ENCODE measurements around the gene MPL. TPM values are rescaled to one million over a fixed set of nuclear protein-coding genes. Genes with fewer than 3 reads are reported as not detected.

The MPL gene
- total RNA-seq, 1 donor from 2014 or later, result 0.08 TPM

Small RNA genes lying within 50 kb of the gene (microRNA-seq; reads per million reads assigned to microRNA genes)
- 0.48 reads per million for gene MIR6734

Other genes starting within 250 kb of the MPL start
- 67.4 and 74.0 TPM in 2 replicates for gene EBNA1BP2, start 165.5 kb upstream of the MPL start, total RNA-seq
- gene CFAP57, start 165.5 kb upstream of the MPL start, total RNA-seq, result 0.21 and 0.47 TPM in 2 replicates
- gene TMEM125, start 67.8 kb upstream of the MPL start, total RNA-seq, result not detected in 2 replicates
- not detected in 2 replicates for gene C1orf210, start 52.2 kb upstream of the MPL start, total RNA-seq
- gene TIE1, start 36.8 kb upstream of the MPL start, total RNA-seq, result 0.11 TPM in 1 of 2 replicates, not detected in the other
- 0.68 and 2.0 TPM in 2 replicates for gene CDC20, start 21.2 kb downstream of the MPL start, total RNA-seq
- 47.3 and 48.2 TPM in 2 replicates for gene ELOVL1, start 30.2 kb downstream of the MPL start, total RNA-seq
- gene MED8, start 52.0 kb downstream of the MPL start, total RNA-seq, result 24.8 and 37.0 TPM in 2 replicates
- 13.8 and 19.5 TPM in 2 replicates for gene SZT2, start 52.1 kb downstream of the MPL start, total RNA-seq
- gene HYI, start 116.1 kb downstream of the MPL start, total RNA-seq, result 8.7 and 12.4 TPM in 2 replicates
- 7.8 and 9.9 TPM in 2 replicates for gene PTPRF, start 193.1 kb downstream of the MPL start, total RNA-seq

Measured in myocyte (in vitro differentiated cells).